Fibroblast of pulmonary artery (primary cell): ENCODE data around the gene ID2.

ENCODE experiments used
- DNase-seq: peaks from one replicate; pipeline ENCODE4 v3.0.0-alpha.2; 2010; ENCODE audit warnings: low read depth
- H3K4me3 ChIP-seq: replicated peaks from 2 replicates; pipeline ENCODE4 v1.5.1; 2011; ENCODE audit warnings: low read depth, mild to moderate bottlenecking, control low read depth, low read length, moderate library complexity
- TF ChIP-seq, protein P1 (sequence below): IDR thresholded peaks from 2 replicates; pipeline ENCODE4 v1.5.1; 2011; ENCODE audit warnings: mild to moderate bottlenecking, control low read depth, low read length, inconsistent platforms; ENCODE audit errors: missing control alignments

Gene ID2

GRCh38 chr2:8685697-8686358 is 4.0 kb downstream of the ID2 start:
- peak; percentile 47 for DNase-seq
- TF ChIP-seq, protein P1, sequence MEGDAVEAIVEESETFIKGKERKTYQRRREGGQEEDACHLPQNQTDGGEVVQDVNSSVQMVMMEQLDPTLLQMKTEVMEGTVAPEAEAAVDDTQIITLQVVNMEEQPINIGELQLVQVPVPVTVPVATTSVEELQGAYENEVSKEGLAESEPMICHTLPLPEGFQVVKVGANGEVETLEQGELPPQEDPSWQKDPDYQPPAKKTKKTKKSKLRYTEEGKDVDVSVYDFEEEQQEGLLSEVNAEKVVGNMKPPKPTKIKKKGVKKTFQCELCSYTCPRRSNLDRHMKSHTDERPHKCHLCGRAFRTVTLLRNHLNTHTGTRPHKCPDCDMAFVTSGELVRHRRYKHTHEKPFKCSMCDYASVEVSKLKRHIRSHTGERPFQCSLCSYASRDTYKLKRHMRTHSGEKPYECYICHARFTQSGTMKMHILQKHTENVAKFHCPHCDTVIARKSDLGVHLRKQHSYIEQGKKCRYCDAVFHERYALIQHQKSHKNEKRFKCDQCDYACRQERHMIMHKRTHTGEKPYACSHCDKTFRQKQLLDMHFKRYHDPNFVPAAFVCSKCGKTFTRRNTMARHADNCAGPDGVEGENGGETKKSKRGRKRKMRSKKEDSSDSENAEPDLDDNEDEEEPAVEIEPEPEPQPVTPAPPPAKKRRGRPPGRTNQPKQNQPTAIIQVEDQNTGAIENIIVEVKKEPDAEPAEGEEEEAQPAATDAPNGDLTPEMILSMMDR = peak; percentile 45
- peak overlapping the region; percentile 78 for H3K4me3 ChIP-seq

- no peak overlapping the region for H3K4me3 ChIP-seq
- DNase-seq = no peak
- TF ChIP-seq, protein P1 = no peak
These were observed 10.1 kb downstream of the ID2 start for GRCh38 chr2:8691859-8692437.

DNA sequence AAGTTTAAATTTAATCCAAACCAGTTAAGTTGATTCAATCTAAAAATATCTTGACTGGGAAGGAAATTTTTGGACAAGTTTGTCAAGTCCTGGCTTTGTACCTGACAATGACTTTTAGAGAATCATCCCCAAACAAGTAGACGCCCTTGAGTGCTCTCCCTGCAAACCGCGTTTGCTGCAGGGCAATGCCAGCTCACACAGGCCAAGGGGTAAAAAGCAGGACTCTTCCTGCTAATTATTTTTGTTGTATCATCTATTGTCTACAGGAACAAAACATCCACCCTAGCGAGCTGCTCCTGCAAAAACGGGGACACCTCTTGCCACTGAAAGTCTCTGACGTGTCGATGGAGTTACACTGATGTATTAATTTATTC is 10.9 kb downstream of the ID2 start:
- no peak overlapping the region for H3K4me3 ChIP-seq
- DNase-seq = no peak
- TF ChIP-seq, protein P1 = no peak

DNA sequence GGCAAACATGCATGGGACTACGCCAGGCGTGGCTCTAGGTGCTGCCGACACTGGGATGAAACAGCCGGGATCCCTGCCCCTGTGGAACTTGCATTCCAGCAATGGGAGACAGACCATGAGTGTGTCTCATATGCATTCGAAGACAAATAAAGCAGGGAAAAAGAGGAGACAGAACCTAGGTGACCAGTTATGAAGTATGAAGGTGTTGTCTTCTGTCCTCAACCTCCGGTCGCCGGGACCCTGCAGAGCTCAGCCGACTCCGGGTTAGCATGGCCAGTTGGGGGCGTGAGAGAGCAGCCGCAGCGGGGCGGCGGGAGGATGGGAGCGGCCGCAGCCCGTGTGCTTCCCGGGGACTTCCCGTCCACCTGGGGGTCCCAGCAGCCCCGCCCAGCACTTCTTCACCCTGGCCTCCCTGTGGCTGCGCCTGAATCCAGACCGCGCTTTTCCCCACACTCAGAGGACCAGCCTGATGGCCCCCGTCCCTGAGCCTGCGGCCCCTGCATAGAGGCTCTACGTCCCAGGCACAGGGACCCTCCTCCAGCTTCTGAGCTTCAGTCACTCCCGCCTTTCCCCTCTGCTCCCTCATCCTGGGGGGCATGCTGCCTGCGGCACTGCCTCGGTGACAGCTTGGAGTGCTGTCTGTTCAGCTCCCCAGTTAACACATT is 11.4 kb downstream of the ID2 start:
- TF ChIP-seq, protein P1 = peak; percentile 63
- DNase-seq = no peak
- peak overlapping the region; percentile 24 for H3K4me3 ChIP-seq

GRCh38 chr2:8694737-8695136 is 12.9 kb downstream of the ID2 start:
- TF ChIP-seq, protein P1 = no peak
- peak; percentile 24 for DNase-seq
- no peak overlapping the region for H3K4me3 ChIP-seq

- no peak overlapping the region for H3K4me3 ChIP-seq
- DNase-seq = no peak
- TF ChIP-seq, protein P1 = no peak
These were observed 15.3 kb downstream of the ID2 start for GRCh38 chr2:8697190-8697589.
